HepG2 (cell line): ENCODE data around the gene RAC2. TPM values are rescaled to one million over a fixed set of nuclear protein-coding genes. Genes with fewer than 3 reads are reported as not detected.

ENCODE experiments used
- CCAR2 ChIP-seq: fragments of 200-400 bp; formaldehyde crosslinking; optimal IDR thresholded peaks from 2 replicates; pipeline ENCODE3; 2018; ENCODE audit warnings: low read depth, mild to moderate bottlenecking, low read length, moderate library complexity
- DMAP1 ChIP-seq: IDR thresholded peaks from 2 replicates; pipeline ENCODE4 v1.6.1; 2016
- HDAC2 ChIP-seq: sonication (generic); formaldehyde crosslinking; IDR thresholded peaks from 2 replicates; pipeline ENCODE4 v1.4.0; 2020; ENCODE audit warnings: missing genetic modification reagents
- KLF13 ChIP-seq: sonication (generic); formaldehyde crosslinking; IDR thresholded peaks from 2 replicates; pipeline ENCODE4 v1.4.0; 2020; ENCODE audit warnings: mild to moderate bottlenecking, missing genetic modification reagents
- MXD4 ChIP-seq: IDR thresholded peaks from 2 replicates; pipeline ENCODE4 v1.6.1; 2016; ENCODE audit warnings: mild to moderate bottlenecking, missing biosample characterization, missing genetic modification reagents
- MYC ChIP-seq: sonication (generic); formaldehyde crosslinking; IDR thresholded peaks from 2 replicates; pipeline ENCODE4 v1.9.0; 2021; ENCODE audit warnings: missing genetic modification reagents, borderline replicate concordance
- SIN3B ChIP-seq: fragments of 150-350 bp; IDR thresholded peaks from 2 replicates; pipeline ENCODE4 v1.6.1; 2014; ENCODE audit warnings: low read length
- YEATS2 ChIP-seq: sonication (generic); formaldehyde crosslinking; IDR thresholded peaks from 2 replicates; pipeline ENCODE4 v1.4.0; 2020; ENCODE audit warnings: missing genetic modification reagents, borderline replicate concordance
- ZKSCAN8 ChIP-seq: IDR thresholded peaks from 2 replicates; pipeline ENCODE4 v1.6.1; 2016; ENCODE audit warnings: borderline replicate concordance, missing genetic modification reagents, missing compliant biosample characterization
- ZNF232 ChIP-seq: sonication (generic); formaldehyde crosslinking; IDR thresholded peaks from 2 replicates; pipeline ENCODE4 v1.4.0; 2020; ENCODE audit warnings: missing genetic modification reagents, borderline replicate concordance
- ZNF350 ChIP-seq: sonication (generic); formaldehyde crosslinking; IDR thresholded peaks from 2 replicates; pipeline ENCODE4 v1.4.0; 2020; ENCODE audit warnings: mild to moderate bottlenecking, low read depth, missing genetic modification reagents, borderline replicate concordance
- ZNF652 ChIP-seq: IDR thresholded peaks from 2 replicates; pipeline ENCODE4 v1.6.1; 2016; ENCODE audit warnings: low read depth, borderline replicate concordance
- ZNF746 ChIP-seq: sonication (generic); formaldehyde crosslinking; IDR thresholded peaks from 2 replicates; pipeline ENCODE4 v1.8.0; 2022; ENCODE audit warnings: mild to moderate bottlenecking, missing genetic modification reagents
- ZNF782 ChIP-seq: sonication (generic); formaldehyde crosslinking; IDR thresholded peaks from 2 replicates; pipeline ENCODE4 v1.4.0; 2020; ENCODE audit warnings: missing genetic modification reagents, mild to moderate bottlenecking, borderline replicate concordance
- ZNF839 ChIP-seq: sonication (generic); formaldehyde crosslinking; IDR thresholded peaks from 2 replicates; pipeline ENCODE4 v1.4.0; 2020; ENCODE audit warnings: missing genetic modification reagents, mild to moderate bottlenecking, borderline replicate concordance
- polyA plus RNA-seq, 8 experiments: library from polyadenylated mRNA; depleted of rRNA in 3 of 8; stranded (reverse) in 7 of 8; unstranded in 1 of 8; fragments of >200 nt; fragmentation: Illumina TruSeq in 4 of 8; extraction: Trizol in 4 of 8; gene quantifications; 2 replicates each; pipeline versions ENCODE4 v1.2.1 to v1.2.3, GENCODE V29; 2011 to 2016; ENCODE audit warnings: low read depth in 4 of 8, missing spikeins in 1 of 8, mixed read lengths in 1 of 8; ENCODE audit not compliant: insufficient read depth in 1 of 8
- total RNA-seq, 5 experiments: library from RNA; depleted of rRNA; stranded (reverse); fragments of >200 nt; fragmentation: Illumina TruSeq; extraction: Trizol; gene quantifications; 2 replicates each; pipeline ENCODE4 v1.2.3, GENCODE V29; 2016; ENCODE audit warnings: low read depth in 1 of 5
- TF ChIP-seq, protein P1 (sequence below): sonication (generic); formaldehyde crosslinking; conservative IDR thresholded peaks from 2 replicates; pipeline ENCODE4 v1.4.0; 2020; ENCODE audit warnings: mild to moderate bottlenecking, missing genetic modification reagents, moderate library complexity
- TF ChIP-seq, protein P2 (sequence below): IDR thresholded peaks from 2 replicates; pipeline ENCODE4 v1.6.1; 2016; ENCODE audit warnings: low read depth
- TF ChIP-seq, protein P3 (sequence below): sonication (generic); formaldehyde crosslinking; IDR thresholded peaks from 2 replicates; pipeline ENCODE4 v1.8.0; 2022; ENCODE audit warnings: missing genetic modification reagents, mild to moderate bottlenecking, moderate library complexity, borderline replicate concordance
- TF ChIP-seq, protein P4 (sequence below): IDR thresholded peaks from 2 replicates; pipeline ENCODE4 v1.6.1; 2016; ENCODE audit warnings: missing compliant biosample characterization, missing genetic modification reagents, borderline replicate concordance
- TF ChIP-seq, protein P5 (sequence below): sonication (generic); formaldehyde crosslinking; IDR thresholded peaks from 2 replicates; pipeline ENCODE4 v1.5.0; 2020; ENCODE audit warnings: missing genetic modification reagents

RAC2 gene
- total and polyA plus RNA-seq, 2 of the 13 experiments (the other 11 are each of a cell fraction or from before 2014, with no cell fraction given): 0.73 TPM; not detected in 1

DNA sequence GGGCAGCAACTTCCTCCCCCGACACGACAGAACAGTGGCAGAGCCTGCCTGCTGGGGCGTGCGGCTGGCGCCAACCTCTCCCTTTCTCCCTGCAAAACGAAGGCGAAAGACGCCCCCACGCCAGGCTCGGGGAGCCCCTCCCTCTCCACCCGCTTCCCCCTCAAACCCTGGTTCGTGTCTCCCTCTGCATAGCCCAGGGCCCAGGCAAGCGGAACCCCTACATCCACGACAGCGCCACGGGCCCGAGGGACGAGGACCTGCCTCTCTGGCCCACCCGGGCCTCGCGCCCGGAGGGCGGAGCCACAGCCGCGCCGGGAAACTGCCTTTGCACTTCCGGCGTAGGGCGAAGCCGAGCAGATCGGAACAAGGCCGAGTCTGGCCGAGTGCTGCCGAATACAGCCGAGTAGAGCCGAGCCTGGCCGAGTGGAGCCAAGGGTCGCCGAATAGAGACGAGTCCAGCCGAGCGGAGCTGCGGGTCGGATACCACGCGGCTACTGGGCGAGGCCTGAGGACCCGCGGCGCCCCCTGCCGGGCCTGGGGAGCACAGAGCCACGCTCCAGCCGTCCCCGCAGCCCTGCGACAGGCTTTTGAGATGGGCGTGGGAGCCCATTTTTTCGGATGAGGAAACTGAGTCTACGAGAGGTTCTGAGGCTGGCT is 44.8 kb downstream of the RAC2 start (continued):
- TF ChIP-seq, protein P1, sequence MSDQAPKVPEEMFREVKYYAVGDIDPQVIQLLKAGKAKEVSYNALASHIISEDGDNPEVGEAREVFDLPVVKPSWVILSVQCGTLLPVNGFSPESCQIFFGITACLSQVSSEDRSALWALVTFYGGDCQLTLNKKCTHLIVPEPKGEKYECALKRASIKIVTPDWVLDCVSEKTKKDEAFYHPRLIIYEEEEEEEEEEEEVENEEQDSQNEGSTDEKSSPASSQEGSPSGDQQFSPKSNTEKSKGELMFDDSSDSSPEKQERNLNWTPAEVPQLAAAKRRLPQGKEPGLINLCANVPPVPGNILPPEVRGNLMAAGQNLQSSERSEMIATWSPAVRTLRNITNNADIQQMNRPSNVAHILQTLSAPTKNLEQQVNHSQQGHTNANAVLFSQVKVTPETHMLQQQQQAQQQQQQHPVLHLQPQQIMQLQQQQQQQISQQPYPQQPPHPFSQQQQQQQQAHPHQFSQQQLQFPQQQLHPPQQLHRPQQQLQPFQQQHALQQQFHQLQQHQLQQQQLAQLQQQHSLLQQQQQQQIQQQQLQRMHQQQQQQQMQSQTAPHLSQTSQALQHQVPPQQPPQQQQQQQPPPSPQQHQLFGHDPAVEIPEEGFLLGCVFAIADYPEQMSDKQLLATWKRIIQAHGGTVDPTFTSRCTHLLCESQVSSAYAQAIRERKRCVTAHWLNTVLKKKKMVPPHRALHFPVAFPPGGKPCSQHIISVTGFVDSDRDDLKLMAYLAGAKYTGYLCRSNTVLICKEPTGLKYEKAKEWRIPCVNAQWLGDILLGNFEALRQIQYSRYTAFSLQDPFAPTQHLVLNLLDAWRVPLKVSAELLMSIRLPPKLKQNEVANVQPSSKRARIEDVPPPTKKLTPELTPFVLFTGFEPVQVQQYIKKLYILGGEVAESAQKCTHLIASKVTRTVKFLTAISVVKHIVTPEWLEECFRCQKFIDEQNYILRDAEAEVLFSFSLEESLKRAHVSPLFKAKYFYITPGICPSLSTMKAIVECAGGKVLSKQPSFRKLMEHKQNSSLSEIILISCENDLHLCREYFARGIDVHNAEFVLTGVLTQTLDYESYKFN (CRISPR knock-in tag): no peak
- TF ChIP-seq, protein P2, sequence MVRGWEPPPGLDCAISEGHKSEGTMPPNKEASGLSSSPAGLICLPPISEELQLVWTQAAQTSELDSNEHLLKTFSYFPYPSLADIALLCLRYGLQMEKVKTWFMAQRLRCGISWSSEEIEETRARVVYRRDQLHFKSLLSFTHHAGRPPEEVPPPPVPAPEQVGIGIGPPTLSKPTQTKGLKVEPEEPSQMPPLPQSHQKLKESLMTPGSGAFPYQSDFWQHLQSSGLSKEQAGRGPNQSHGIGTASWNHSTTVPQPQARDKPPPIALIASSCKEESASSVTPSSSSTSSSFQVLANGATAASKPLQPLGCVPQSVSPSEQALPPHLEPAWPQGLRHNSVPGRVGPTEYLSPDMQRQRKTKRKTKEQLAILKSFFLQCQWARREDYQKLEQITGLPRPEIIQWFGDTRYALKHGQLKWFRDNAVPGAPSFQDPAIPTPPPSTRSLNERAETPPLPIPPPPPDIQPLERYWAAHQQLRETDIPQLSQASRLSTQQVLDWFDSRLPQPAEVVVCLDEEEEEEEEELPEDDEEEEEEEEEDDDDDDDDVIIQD (CRISPR knock-in tag): no peak
- no peak for TF ChIP-seq CCAR2
- no peak for TF ChIP-seq SIN3B
- peak; percentile 84 for TF ChIP-seq DMAP1
- TF ChIP-seq, protein P3, sequence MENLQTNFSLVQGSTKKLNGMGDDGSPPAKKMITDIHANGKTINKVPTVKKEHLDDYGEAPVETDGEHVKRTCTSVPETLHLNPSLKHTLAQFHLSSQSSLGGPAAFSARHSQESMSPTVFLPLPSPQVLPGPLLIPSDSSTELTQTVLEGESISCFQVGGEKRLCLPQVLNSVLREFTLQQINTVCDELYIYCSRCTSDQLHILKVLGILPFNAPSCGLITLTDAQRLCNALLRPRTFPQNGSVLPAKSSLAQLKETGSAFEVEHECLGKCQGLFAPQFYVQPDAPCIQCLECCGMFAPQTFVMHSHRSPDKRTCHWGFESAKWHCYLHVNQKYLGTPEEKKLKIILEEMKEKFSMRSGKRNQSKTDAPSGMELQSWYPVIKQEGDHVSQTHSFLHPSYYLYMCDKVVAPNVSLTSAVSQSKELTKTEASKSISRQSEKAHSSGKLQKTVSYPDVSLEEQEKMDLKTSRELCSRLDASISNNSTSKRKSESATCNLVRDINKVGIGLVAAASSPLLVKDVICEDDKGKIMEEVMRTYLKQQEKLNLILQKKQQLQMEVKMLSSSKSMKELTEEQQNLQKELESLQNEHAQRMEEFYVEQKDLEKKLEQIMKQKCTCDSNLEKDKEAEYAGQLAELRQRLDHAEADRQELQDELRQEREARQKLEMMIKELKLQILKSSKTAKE: no peak
- TF ChIP-seq MYC (CRISPR knock-in tag): peak; percentile 98
- peak; percentile 91 for TF ChIP-seq YEATS2 (CRISPR knock-in tag)
- TF ChIP-seq ZNF232 (CRISPR knock-in tag): 0 out of 2 replicates have a peak, but pooled peaks have one; percentile 17
- TF ChIP-seq ZNF782 (CRISPR knock-in tag): 0 out of 2 replicates have a peak, but pooled peaks have one; percentile 27
- peak; percentile 52; the same call in 1 of the 2 replicates for TF ChIP-seq MXD4
- TF ChIP-seq, protein P4, sequence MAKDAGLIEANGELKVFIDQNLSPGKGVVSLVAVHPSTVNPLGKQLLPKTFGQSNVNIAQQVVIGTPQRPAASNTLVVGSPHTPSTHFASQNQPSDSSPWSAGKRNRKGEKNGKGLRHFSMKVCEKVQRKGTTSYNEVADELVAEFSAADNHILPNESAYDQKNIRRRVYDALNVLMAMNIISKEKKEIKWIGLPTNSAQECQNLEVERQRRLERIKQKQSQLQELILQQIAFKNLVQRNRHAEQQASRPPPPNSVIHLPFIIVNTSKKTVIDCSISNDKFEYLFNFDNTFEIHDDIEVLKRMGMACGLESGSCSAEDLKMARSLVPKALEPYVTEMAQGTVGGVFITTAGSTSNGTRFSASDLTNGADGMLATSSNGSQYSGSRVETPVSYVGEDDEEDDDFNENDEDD (CRISPR knock-in tag): peak; percentile 91
- TF ChIP-seq ZNF746 (CRISPR knock-in tag): no peak; the same call in 1 of the 2 replicates
- peak; percentile 81; the same call in 1 of the 2 replicates for TF ChIP-seq ZNF350 (CRISPR knock-in tag)
- TF ChIP-seq ZNF839 (CRISPR knock-in tag): no peak
- no peak for TF ChIP-seq HDAC2 (CRISPR knock-in tag)
- no peak for TF ChIP-seq ZKSCAN8 (CRISPR knock-in tag)
- no peak for TF ChIP-seq KLF13 (CRISPR knock-in tag)
- TF ChIP-seq, protein P5, sequence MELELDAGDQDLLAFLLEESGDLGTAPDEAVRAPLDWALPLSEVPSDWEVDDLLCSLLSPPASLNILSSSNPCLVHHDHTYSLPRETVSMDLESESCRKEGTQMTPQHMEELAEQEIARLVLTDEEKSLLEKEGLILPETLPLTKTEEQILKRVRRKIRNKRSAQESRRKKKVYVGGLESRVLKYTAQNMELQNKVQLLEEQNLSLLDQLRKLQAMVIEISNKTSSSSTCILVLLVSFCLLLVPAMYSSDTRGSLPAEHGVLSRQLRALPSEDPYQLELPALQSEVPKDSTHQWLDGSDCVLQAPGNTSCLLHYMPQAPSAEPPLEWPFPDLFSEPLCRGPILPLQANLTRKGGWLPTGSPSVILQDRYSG (CRISPR knock-in tag): 0 out of 2 replicates have a peak, but pooled peaks have one; percentile 66
- no peak for TF ChIP-seq ZNF652
